GM10248 (cell line): Measurements from ENCODE around the gene GSG1L.

ENCODE experiments used
- CTCF ChIA-PET: fragments of 300-600 bp; sonication (Branson Sonifier 250); formaldehyde crosslinking; extraction: SDS; loops from one replicate; lab custom pipeline; 2021; ENCODE audit warnings: antibody characterized with exemption; lab: Yijun Ruan, JAX
- POLR2A ChIA-PET: fragments of 350-650 bp; sonication (Branson Sonifier 250); formaldehyde crosslinking; extraction: SDS; loops from one replicate; lab custom pipeline; 2020; ENCODE audit warnings: antibody characterized with exemption; lab: Yijun Ruan, JAX
- DNase-seq: peaks from one replicate; pipeline ENCODE4 v3.0.0; 2012; ENCODE audit errors: extremely low spot score
- TF ChIP-seq, protein P1 (sequence below): IDR thresholded peaks from 2 replicates; pipeline ENCODE4 v1.5.1; 2012; ENCODE audit warnings: mild to moderate bottlenecking, low read depth; ENCODE audit errors: extremely low read depth, missing control alignments, control extremely low read depth

The GSG1L gene

DNA sequence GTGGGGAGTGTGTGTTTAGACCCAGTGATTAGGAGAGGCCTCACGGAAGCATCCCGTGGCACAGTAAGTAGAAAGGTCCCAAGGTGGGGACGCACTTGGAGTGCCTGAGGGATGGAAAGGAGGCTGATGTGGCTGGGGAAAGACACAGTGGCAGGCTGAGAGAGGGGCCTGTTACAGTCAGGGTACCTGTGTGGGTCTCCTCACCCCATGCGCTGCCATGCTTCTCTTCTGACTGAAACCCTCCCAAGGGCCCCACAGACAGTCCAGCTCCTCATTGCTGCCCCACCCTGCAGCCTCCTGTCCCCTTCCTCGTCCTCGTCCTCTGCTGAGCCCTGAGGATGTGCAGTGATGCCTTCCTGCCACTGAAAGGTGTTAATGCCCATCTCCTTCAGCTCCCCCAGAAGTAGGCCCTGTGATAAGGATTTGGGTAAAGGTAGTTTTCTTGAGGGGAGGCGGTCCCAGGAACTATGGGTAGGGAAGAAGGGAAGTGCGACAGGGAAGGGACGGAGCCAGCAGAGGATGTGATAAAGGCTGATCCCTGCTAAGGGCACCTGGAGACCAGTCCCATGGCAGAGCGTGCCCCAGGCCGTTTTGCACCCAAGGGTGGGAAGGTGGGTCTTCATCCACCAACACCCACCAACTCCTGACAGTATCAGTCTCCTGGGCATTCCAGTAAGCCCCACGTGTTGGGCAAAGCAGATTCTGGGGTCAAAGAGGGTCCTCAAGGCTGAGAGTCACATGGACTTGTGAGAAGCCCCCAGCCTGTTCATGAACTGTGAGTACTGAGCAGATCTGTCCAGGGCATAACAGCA lies 237.2 kb downstream of the GSG1L start:
- POLR2A ChIA-PET = no interaction called here
- TF ChIP-seq, protein P1, sequence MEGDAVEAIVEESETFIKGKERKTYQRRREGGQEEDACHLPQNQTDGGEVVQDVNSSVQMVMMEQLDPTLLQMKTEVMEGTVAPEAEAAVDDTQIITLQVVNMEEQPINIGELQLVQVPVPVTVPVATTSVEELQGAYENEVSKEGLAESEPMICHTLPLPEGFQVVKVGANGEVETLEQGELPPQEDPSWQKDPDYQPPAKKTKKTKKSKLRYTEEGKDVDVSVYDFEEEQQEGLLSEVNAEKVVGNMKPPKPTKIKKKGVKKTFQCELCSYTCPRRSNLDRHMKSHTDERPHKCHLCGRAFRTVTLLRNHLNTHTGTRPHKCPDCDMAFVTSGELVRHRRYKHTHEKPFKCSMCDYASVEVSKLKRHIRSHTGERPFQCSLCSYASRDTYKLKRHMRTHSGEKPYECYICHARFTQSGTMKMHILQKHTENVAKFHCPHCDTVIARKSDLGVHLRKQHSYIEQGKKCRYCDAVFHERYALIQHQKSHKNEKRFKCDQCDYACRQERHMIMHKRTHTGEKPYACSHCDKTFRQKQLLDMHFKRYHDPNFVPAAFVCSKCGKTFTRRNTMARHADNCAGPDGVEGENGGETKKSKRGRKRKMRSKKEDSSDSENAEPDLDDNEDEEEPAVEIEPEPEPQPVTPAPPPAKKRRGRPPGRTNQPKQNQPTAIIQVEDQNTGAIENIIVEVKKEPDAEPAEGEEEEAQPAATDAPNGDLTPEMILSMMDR = no peak
- DNase-seq = no peak
- CTCF ChIA-PET = no interaction called here

DNA sequence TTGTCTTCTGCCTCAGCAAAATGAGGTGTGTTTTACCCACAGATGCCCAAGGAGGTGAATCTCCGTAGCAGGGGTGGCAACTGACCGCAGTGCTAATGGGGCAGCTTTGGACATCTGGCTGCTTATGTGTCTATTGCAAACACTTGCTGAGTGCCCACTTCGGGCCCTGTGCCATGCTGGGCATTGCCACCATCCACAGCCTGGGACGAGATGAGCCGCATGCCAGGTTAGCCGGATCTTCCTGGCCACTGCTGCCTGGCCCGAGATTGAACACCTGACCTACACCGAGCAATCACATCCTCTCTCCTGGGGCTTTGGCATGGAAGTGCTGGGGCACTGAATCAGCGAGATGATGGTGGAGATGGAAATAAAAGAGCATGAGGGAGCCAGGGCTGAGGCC lies 238.7 kb downstream of the GSG1L start:
- POLR2A ChIA-PET = no interaction called here
- CTCF ChIA-PET = no interaction called here
- TF ChIP-seq, protein P1 = no peak
- no peak for DNase-seq

DNA sequence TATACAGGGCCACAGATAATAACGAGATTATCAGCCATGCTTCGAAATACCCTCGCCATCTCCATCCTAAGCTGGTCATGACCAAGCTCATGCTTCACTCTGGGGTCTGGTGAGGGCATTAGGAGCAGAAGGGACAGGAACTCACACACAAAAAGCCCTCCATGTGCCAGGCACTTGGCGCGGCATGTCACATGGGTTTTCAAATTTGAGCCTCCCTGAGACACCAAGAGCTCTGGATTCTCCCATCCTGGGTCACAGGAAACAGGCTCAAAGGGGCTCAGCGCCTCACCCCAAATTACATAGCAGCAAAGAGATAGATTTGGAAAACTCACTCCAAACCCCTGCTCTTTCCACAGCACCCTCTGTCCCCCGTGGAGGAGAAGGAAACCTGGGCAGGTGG lies 239.5 kb downstream of the GSG1L start:
- CTCF ChIA-PET = no interaction called here
- POLR2A ChIA-PET = no interaction called here

DNA sequence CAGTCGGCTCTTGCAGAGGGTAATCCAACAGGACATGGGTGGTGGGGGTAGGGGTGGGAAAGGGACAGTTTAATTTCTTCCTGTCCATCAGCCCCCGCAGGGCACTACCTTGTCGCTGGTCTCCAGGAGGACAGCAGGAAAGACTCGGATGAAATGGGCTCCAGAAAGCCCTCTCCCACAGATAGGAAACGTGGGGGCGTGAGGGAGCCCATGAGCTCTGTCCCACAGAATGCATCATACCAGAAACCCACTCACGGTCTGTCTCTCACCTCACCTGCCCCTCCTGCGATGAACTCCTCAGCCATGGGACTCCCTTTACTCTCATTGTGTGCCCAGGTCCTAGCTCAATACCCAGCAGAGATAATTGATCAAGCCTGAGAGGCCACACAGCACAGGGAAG lies 240.1 kb downstream of the GSG1L start:
- POLR2A ChIA-PET = no interaction called here

More for the DNA sequence above, 239.5 kb downstream of the GSG1L start:
- TF ChIP-seq, protein P1 = no peak
- DNase-seq = no peak

DNA sequence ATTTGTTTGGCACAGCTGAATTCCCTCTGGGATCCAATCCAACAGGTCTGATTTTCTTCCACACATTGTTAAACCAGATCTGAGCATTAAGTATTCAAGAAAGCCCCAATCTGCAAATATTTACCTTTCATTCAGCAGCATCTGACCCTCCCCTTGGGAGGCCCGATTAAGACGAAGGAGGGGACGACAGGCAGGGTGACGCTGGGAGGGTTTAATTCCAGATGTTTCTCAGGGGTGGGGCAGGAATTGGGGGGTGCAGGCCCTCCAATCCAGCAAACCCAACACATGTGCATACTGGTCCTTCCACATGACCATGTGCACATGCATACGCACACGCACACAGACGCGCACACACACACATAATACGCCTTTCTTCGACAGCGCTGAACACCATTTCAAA lies 240.5 kb downstream of the GSG1L start:
- DNase-seq = no peak
- ChIA-PET CTCF (no interaction called here), POLR2A (no interaction called here)
- TF ChIP-seq, protein P1 = no peak

More for the DNA sequence above, 240.1 kb downstream of the GSG1L start:
- TF ChIP-seq, protein P1 = no peak
- DNase-seq = no peak
- CTCF ChIA-PET = no interaction called here

DNA sequence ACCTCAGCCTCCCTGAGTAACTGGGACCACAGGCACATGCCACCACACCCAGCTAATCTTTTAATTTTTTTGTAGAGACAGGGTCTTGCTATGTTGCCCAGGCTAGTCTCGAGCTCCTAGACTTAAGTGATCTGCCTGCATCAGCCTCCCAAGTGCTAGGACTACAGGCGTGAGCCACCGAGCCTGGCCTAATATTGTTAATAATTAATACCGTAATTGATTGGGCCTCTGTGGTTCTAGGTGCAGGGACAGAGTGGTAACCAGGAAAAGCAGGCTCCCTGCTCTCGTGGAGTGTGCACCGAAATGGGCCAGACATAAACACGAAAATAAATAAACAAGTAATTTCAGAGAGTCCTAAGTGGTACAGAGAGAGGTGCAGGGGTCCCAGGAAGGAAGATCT lies 241.0 kb downstream of the GSG1L start:
- TF ChIP-seq, protein P1 = no peak

More for the DNA sequence above, 241.0 kb downstream of the GSG1L start:
- ChIA-PET CTCF (no interaction called here), POLR2A (no interaction called here)
- DNase-seq = no peak
